GM23338 (cell line): ENCODE measurements around the gene SGSH. TPM values are rescaled to one million over a fixed set of nuclear protein-coding genes. Genes with fewer than 3 reads are reported as not detected.
A peak's percentile ranks its signal among the peaks of the same experiment; 100 is the strongest.

Experiments used
- ATAC-seq: fragments of 200-7000 bp; cut with Tn5 transposase; 3 replicates; pipeline ENCODE4 v1.9.1; 2020
- DNase-seq: peaks from one replicate; pipeline ENCODE4 v3.0.0-alpha.2; 2015; ENCODE audit warnings: low spot score
- H2AFZ ChIP-seq: fragments of 200-600 bp; sonication (generic); 2 replicates; pipeline ENCODE4 v1.8.0; 2016; ENCODE audit warnings: antibody characterized with exemption, mild to moderate bottlenecking, moderate library complexity
- H3F3A ChIP-seq: fragments of 200-600 bp; sonication (generic); replicated peaks from 2 replicates; pipeline ENCODE4 v1.8.0; 2017; ENCODE audit warnings: antibody characterized with exemption, mixed run types, low read depth
- H3K27ac ChIP-seq: fragments of 200-600 bp; sonication (generic); 2 replicates; pipeline ENCODE4 v1.6.1; 2016; ENCODE audit warnings: low read depth
- H3K27me3 ChIP-seq: fragments of 200-600 bp; sonication (generic); 2 replicates; pipeline ENCODE4 v1.8.0; 2016; ENCODE audit warnings: mild to moderate bottlenecking, mixed run types, moderate library complexity; ENCODE audit not compliant: insufficient read depth
- H3K36me3 ChIP-seq: fragments of 200-600 bp; sonication (generic); 2 replicates; pipeline ENCODE4 v1.8.0; 2016; ENCODE audit warnings: mild to moderate bottlenecking; ENCODE audit not compliant: insufficient read depth
- H3K4me1 ChIP-seq: fragments of 200-600 bp; sonication (generic); 2 replicates; pipeline ENCODE4 v1.8.0; 2016; ENCODE audit warnings: mild to moderate bottlenecking, moderate library complexity; ENCODE audit not compliant: insufficient read depth
- H3K4me2 ChIP-seq: fragments of 200-600 bp; sonication (generic); 2 replicates; pipeline ENCODE4 v1.7.1; 2017; ENCODE audit warnings: mixed run types
- H3K4me3 ChIP-seq: fragments of 200-600 bp; sonication (generic); 2 replicates; pipeline ENCODE4 v1.6.1; 2016; ENCODE audit warnings: mixed run types
- H3K79me2 ChIP-seq: fragments of 200-600 bp; sonication (generic); replicated peaks from 2 replicates; pipeline ENCODE4 v1.8.0; 2017; ENCODE audit warnings: mild to moderate bottlenecking; ENCODE audit not compliant: insufficient read depth
- H3K9me2 ChIP-seq: fragments of 200-600 bp; sonication (generic); 2 replicates; pipeline ENCODE4 v1.8.0; 2017; ENCODE audit not compliant: insufficient read depth
- H4K20me1 ChIP-seq: fragments of 200-600 bp; sonication (generic); replicated peaks from 2 replicates; pipeline ENCODE4 v1.8.0; 2017; ENCODE audit warnings: mild to moderate bottlenecking; ENCODE audit not compliant: insufficient read depth
- H3K27ac Mint-ChIP-seq: 2 replicates; pipeline ENCODE4 v1.8.0; 2020; ENCODE audit warnings: inconsistent platforms, mild to moderate bottlenecking, moderate library complexity, mixed read lengths
- H3K27me3 Mint-ChIP-seq: 3 replicates; pipeline ENCODE4 v1.8.0; 2022; ENCODE audit warnings: low read depth, mild to moderate bottlenecking, moderate library complexity, mixed read lengths, inconsistent platforms; ENCODE audit not compliant: insufficient read depth, poor library complexity
- H3K36me3 Mint-ChIP-seq: 3 replicates; pipeline ENCODE4 v1.8.0; 2021; ENCODE audit warnings: low read depth, mild to moderate bottlenecking, inconsistent platforms, moderate library complexity, mixed read lengths
- H3K4me1 Mint-ChIP-seq: 3 replicates; pipeline ENCODE4 v1.8.0; 2020; ENCODE audit warnings: mild to moderate bottlenecking, inconsistent platforms, mixed read lengths
- H3K4me3 Mint-ChIP-seq: 3 replicates; pipeline ENCODE4 v1.8.0; 2021; ENCODE audit warnings: moderate library complexity, mild to moderate bottlenecking, inconsistent platforms, mixed read lengths
- H3K9me3 Mint-ChIP-seq: 3 replicates; pipeline ENCODE4 v1.8.0; 2020; ENCODE audit warnings: moderate library complexity, mild to moderate bottlenecking, inconsistent platforms, mixed read lengths
- CREB1 ChIP-seq: fragments of 250-450 bp; sonication (Bioruptor Pico); IDR thresholded peaks from 2 replicates; pipeline ENCODE4 v1.5.0; 2020; ENCODE audit warnings: low read depth, mild to moderate bottlenecking, moderate library complexity
- ETS1 ChIP-seq: IDR thresholded peaks from 2 replicates; pipeline ENCODE4 v1.6.1; 2016; ENCODE audit warnings: antibody characterized with exemption
- JUNB ChIP-seq: IDR thresholded peaks from one replicate; pipeline ENCODE4 v1.6.1; 2016; ENCODE audit warnings: antibody characterized with exemption; ENCODE audit not compliant: unreplicated experiment
- NANOG ChIP-seq: IDR thresholded peaks from 2 replicates; pipeline ENCODE4 v1.6.1; 2016; ENCODE audit warnings: antibody characterized with exemption, borderline replicate concordance
- REST ChIP-seq: IDR thresholded peaks from one replicate; pipeline ENCODE4 v1.6.1; 2018; ENCODE audit warnings: antibody characterized with exemption; ENCODE audit not compliant: unreplicated experiment
- ZNF462 ChIP-seq: fragments of 250-450 bp; sonication (Bioruptor Pico); IDR thresholded peaks from 2 replicates; pipeline ENCODE4 v1.5.0; 2020; ENCODE audit warnings: mild to moderate bottlenecking, moderate library complexity
- polyA plus RNA-seq: library from polyadenylated mRNA; unstranded; fragments of >200 nt; fragmentation: Nextera tagmentation; extraction: Ambion mirVana; gene quantifications from 2 replicates; pipeline ENCODE4 v1.2.1, GENCODE V29; 2016
- total RNA-seq: library from RNA; depleted of rRNA; stranded (reverse); fragments of >200 nt; shearing (Covaris generic); gene quantifications from 2 replicates; pipeline ENCODE4 v1.2.3, GENCODE V29; 2014

Gene SGSH
- total and polyA plus RNA-seq, 2 experiments from 2014 or later: 9.6 to 17.5 TPM

- TF ChIP-seq ZNF462 (no peak), JUNB (no peak), ETS1 (no peak)
These were observed 40.6 kb upstream of the SGSH start, which contains the start of gene RNF213 (continued) for GRCh38 chr17:80260791-80261158.

GRCh38 chr17:80260069-80260535, 40.0 kb upstream of the SGSH start:
- peak overlapping the region; percentile 76 for H3K4me3 Mint-ChIP-seq
- H3K27me3 Mint-ChIP-seq: peaks cover 30% of the 10 kb centered on the region
- Histone ChIP-seq H3K27ac (peak overlapping the region; percentile 74; the same call in 1 of the 2 replicates), H3K4me2 (peak overlapping the region; percentile 74), H3K4me1 (peaks cover 41% of the 10 kb centered on the region), H3K79me2 (0 out of 2 replicates have a peak, but pooled peaks cover 3% of the 10 kb centered on the region), H2AFZ (no peak overlapping the region), H3K27me3 (no peaks in the 10 kb centered on the region), H3F3A (peaks cover 36% of the 10 kb centered on the region), H3K9me2 (no peaks in the 10 kb centered on the region), H3K36me3 (no peaks in the 10 kb centered on the region), H3K4me3 (peak overlapping the region; percentile 55), H4K20me1 (no peaks in the 10 kb centered on the region)
- DNase-seq (peak; percentile 76), ATAC-seq (peak; percentile 66)
- H3K9me3 Mint-ChIP-seq: no peaks in the 10 kb centered on the region; the same call in 2 of the 3 replicates
- peaks cover 13% of the 10 kb centered on the region for H3K36me3 Mint-ChIP-seq
- TF ChIP-seq NANOG (no peak), CREB1 (CRISPR knock-in tag) (peak; percentile 26; the same call in 1 of the 2 replicates), REST (peak; percentile 72)
- peak overlapping the region; percentile 95; the same call in 1 of the 2 replicates for H3K27ac Mint-ChIP-seq
- peaks cover 59% of the 10 kb centered on the region for H3K4me1 Mint-ChIP-seq
